HEK293 (cell line): ENCODE results near the gene EIF4H.

Source experiments
- CTCF ChIA-PET: fragments of 350-600 bp; formaldehyde crosslinking; extraction: SDS; loops from one replicate; lab custom pipeline; 2021; ENCODE audit warnings: antibody characterized with exemption; lab: Yijun Ruan, JAX
- POLR2A ChIA-PET: fragments of 300-600 bp; formaldehyde crosslinking; extraction: SDS; loops from one replicate; lab custom pipeline; 2020; ENCODE audit warnings: antibody characterized with exemption, inconsistent platforms; lab: Yijun Ruan, JAX
- H3K27ac ChIP-seq: fragments of 200-500 bp; sonication (Bioruptor generic); 2 replicates; pipeline ENCODE4 v1.5.1; 2014; ENCODE audit warnings: low read depth, low read length, control low read depth, inconsistent platforms; ENCODE audit errors: extremely low read depth
- H3K36me3 ChIP-seq, 2 experiments: fragments of 200-500 bp in 1 of 2; sonication (Bioruptor generic) in 1 of 2; 1 replicate in 1 of 2; 2 replicates in 1 of 2; pipeline ENCODE4 v1.5.1; 2014 to 2017; ENCODE audit warnings: inconsistent platforms in 2 of 2, low read length in 2 of 2; ENCODE audit not compliant: control insufficient read depth in 2 of 2, insufficient read depth in 1 of 2
- H3K4me1 ChIP-seq: fragments of 200-500 bp; sonication (Bioruptor generic); 2 replicates; pipeline ENCODE4 v1.5.1; 2014; ENCODE audit warnings: mild to moderate bottlenecking, low read length, inconsistent platforms; ENCODE audit not compliant: control insufficient read depth, insufficient read depth
- H3K4me3 ChIP-seq: 2 replicates; pipeline ENCODE4 v1.5.1; 2011; ENCODE audit warnings: low read depth, mild to moderate bottlenecking, control low read depth, low read length, moderate library complexity
- H3K9me3 ChIP-seq: fragments of 200-500 bp; sonication (Bioruptor generic); 2 replicates; pipeline ENCODE4 v1.5.1; 2014; ENCODE audit warnings: low read depth, low read length, inconsistent platforms; ENCODE audit not compliant: control insufficient read depth, insufficient read depth
- GLIS1 ChIP-seq: fragments of 450-650 bp; formaldehyde crosslinking; IDR thresholded peaks from 2 replicates; pipeline ENCODE4 v1.5.1; 2016; ENCODE audit warnings: missing biosample characterization, missing genetic modification characterization
- HIC1 ChIP-seq: fragments of 450-650 bp; formaldehyde crosslinking; IDR thresholded peaks from 2 replicates; pipeline ENCODE4 v1.5.1; 2016; ENCODE audit warnings: missing biosample characterization, missing genetic modification characterization
- INSM2 ChIP-seq: fragments of 450-650 bp; formaldehyde crosslinking; IDR thresholded peaks from 2 replicates; pipeline ENCODE4 v1.5.1; 2016; ENCODE audit warnings: missing biosample characterization, missing genetic modification characterization
- KLF7 ChIP-seq: fragments of 450-650 bp; formaldehyde crosslinking; IDR thresholded peaks from 2 replicates; pipeline ENCODE4 v1.5.1; 2016; ENCODE audit warnings: missing biosample characterization, missing genetic modification characterization, borderline replicate concordance
- SALL2 ChIP-seq: fragments of 450-650 bp; formaldehyde crosslinking; IDR thresholded peaks from 2 replicates; pipeline ENCODE4 v1.5.0; 2017; ENCODE audit warnings: missing biosample characterization, mild to moderate bottlenecking, missing genetic modification characterization, borderline replicate concordance
- SP7 ChIP-seq: fragments of 450-650 bp; formaldehyde crosslinking; IDR thresholded peaks from 2 replicates; pipeline ENCODE4 v1.5.1; 2016; ENCODE audit warnings: missing biosample characterization, missing genetic modification characterization
- ZNF23 ChIP-seq: fragments of 450-650 bp; formaldehyde crosslinking; IDR thresholded peaks from 2 replicates; pipeline ENCODE4 v1.5.1; 2016; ENCODE audit warnings: missing biosample characterization, missing genetic modification characterization, borderline replicate concordance
- ZNF362 ChIP-seq: fragments of 450-650 bp; formaldehyde crosslinking; IDR thresholded peaks from 2 replicates; pipeline ENCODE4 v1.5.1; 2016; ENCODE audit warnings: missing biosample characterization, missing genetic modification characterization
- ZNF366 ChIP-seq: fragments of 450-650 bp; formaldehyde crosslinking; conservative IDR thresholded peaks from 2 replicates; pipeline ENCODE4 v1.5.1; 2016; ENCODE audit warnings: missing biosample characterization, missing genetic modification characterization
- ZNF600 ChIP-seq: fragments of 450-650 bp; formaldehyde crosslinking; IDR thresholded peaks from 2 replicates; pipeline ENCODE4 v1.5.1; 2016; ENCODE audit warnings: missing biosample characterization, missing genetic modification characterization
- ZSCAN18 ChIP-seq: fragments of 450-650 bp; formaldehyde crosslinking; IDR thresholded peaks from 2 replicates; pipeline ENCODE4 v1.5.1; 2016; ENCODE audit warnings: missing biosample characterization, missing genetic modification characterization

The EIF4H gene

GRCh38 chr7:74197449-74198124 is 23.4 kb downstream of the EIF4H start:
- Histone ChIP-seq H3K36me3 (peaks cover 12 to 39% of the 10 kb centered on the region in 2 experiments; a peak in 2 of 3 replicates), H3K4me1 (no peaks in the 10 kb centered on the region; the same call in 1 of the 2 replicates), H3K9me3 (no peaks in the 10 kb centered on the region), H3K27ac (no peak overlapping the region), H3K4me3 (no peak overlapping the region)
- ChIA-PET POLR2A (interaction anchor here (0.7 to 2.1 kb wide), 2 partner anchors 24 to 176 kb away, joined by 7 to 9 read pairs; partner anchors contain the start of gene EIF4H), CTCF (interaction anchor here (0.6 to 2.0 kb wide), 6 partner anchors 9 to 203 kb away, joined by 3 to 8 read pairs (median 4); no protein-coding TSS in a partner anchor)
- TF ChIP-seq SALL2 (tag by site-specific recombination) = no peak
- TF ChIP-seq ZNF600 (tag by site-specific recombination) = 0 out of 2 replicates have a peak, but pooled peaks have one; percentile 9

GRCh38 chr7:74199551-74200355 is 25.6 kb downstream of the EIF4H start:
- Histone ChIP-seq H3K27ac (no peak overlapping the region), H3K4me3 (no peak overlapping the region), H3K36me3 (peaks cover 0 to 18% of the 10 kb centered on the region in 2 experiments; a peak in 2 of 3 replicates), H3K9me3 (no peaks in the 10 kb centered on the region), H3K4me1 (no peaks in the 10 kb centered on the region; the same call in 1 of the 2 replicates)
- ChIA-PET CTCF (interaction anchor here (2.6 kb wide), 1 partner anchor 201 kb away, joined by 18 read pairs; no protein-coding TSS in a partner anchor), POLR2A (interaction anchor here (0.7 to 1.3 kb wide), 3 partner anchors 17 to 197 kb away, joined by 3 to 5 read pairs (median 4); partner anchors contain the start of gene RFC2)
- TF ChIP-seq SP7 (tag by site-specific recombination) = peak; percentile 23; the same call in 1 of the 2 replicates
- TF ChIP-seq KLF7 (tag by site-specific recombination) = no peak
- no peak for TF ChIP-seq INSM2 (tag by site-specific recombination)
- TF ChIP-seq ZSCAN18 (tag by site-specific recombination) = no peak
- no peak for TF ChIP-seq ZNF23 (tag by site-specific recombination)
- TF ChIP-seq ZNF366 (tag by site-specific recombination) = 0 out of 2 replicates have a peak, but pooled peaks have one; percentile 10
- 0 out of 2 replicates have a peak, but pooled peaks have one; percentile 8 for TF ChIP-seq GLIS1 (tag by site-specific recombination)
- TF ChIP-seq ZNF362 (tag by site-specific recombination) = peak; percentile 74; the same call in 1 of the 2 replicates
- TF ChIP-seq HIC1 (tag by site-specific recombination) = peak; percentile 36; the same call in 1 of the 2 replicates
- TF ChIP-seq, all 188 proteins: peak for 5
